ENCODE data around the gene ZNF577. TPM values are rescaled to one million over a fixed set of nuclear protein-coding genes. Genes with fewer than 3 reads are reported as not detected.

Gene ZNF577
- total RNA-seq, 2 donors from 2014 or later, result 5.7 to 7.9 TPM

Other genes starting within 250 kb of the ZNF577 start
- gene SIGLEC14, start 241.1 kb downstream of the ZNF577 start, total RNA-seq, result under 1 TPM in 1 of 2 donors, not detected in 1; 0.47 TPM
- gene SPACA6, start 194.6 kb downstream of the ZNF577 start, total RNA-seq, result 10 to 100 TPM in 1 of 2 donors, 1 to 10 TPM in 1; 9.3 to 13.7 TPM
- not detected for gene HAS1, start 164.0 kb downstream of the ZNF577 start, total RNA-seq
- gene FPR1, start 136.1 kb downstream of the ZNF577 start, total RNA-seq, result not detected
- gene FPR2, start 126.8 kb downstream of the ZNF577 start, total RNA-seq, result not detected
- not detected for gene FPR3, start 92.8 kb downstream of the ZNF577 start, total RNA-seq
- gene ZNF649, start 17.1 kb upstream of the ZNF577 start, total RNA-seq, result 10 to 100 TPM in 1 of 2 donors, 1 to 10 TPM in 1; 8.2 to 10.3 TPM
- 1 to 10 TPM; 2.6 to 4.1 TPM for gene ZNF613, start 39.5 kb upstream of the ZNF577 start, total RNA-seq
- 1 to 10 TPM; 8.7 to 9.5 TPM for gene ZNF350, start 98.9 kb upstream of the ZNF577 start, total RNA-seq
- gene ZNF615, start 120.3 kb upstream of the ZNF577 start, total RNA-seq, result 10 to 100 TPM in 1 of 2 donors, 1 to 10 TPM in 1; 9.9 to 17.1 TPM
- 1 to 10 TPM; 7.6 to 9.0 TPM for gene ZNF614, start 140.4 kb upstream of the ZNF577 start, total RNA-seq
- gene ZNF432, start 160.9 kb upstream of the ZNF577 start, total RNA-seq, result 10 to 100 TPM; 15.9 to 17.9 TPM
- gene ZNF841, start 207.8 kb upstream of the ZNF577 start, total RNA-seq, result 10 to 100 TPM; 23.5 TPM